Measurements from ENCODE around the gene ZNF587.
"Not testable (repeated sequence)": the region's sequence is repeated elsewhere in the genome, so short reads cannot be mapped to it uniquely, and the experiment has no call there.

ZNF587 gene

DNA sequence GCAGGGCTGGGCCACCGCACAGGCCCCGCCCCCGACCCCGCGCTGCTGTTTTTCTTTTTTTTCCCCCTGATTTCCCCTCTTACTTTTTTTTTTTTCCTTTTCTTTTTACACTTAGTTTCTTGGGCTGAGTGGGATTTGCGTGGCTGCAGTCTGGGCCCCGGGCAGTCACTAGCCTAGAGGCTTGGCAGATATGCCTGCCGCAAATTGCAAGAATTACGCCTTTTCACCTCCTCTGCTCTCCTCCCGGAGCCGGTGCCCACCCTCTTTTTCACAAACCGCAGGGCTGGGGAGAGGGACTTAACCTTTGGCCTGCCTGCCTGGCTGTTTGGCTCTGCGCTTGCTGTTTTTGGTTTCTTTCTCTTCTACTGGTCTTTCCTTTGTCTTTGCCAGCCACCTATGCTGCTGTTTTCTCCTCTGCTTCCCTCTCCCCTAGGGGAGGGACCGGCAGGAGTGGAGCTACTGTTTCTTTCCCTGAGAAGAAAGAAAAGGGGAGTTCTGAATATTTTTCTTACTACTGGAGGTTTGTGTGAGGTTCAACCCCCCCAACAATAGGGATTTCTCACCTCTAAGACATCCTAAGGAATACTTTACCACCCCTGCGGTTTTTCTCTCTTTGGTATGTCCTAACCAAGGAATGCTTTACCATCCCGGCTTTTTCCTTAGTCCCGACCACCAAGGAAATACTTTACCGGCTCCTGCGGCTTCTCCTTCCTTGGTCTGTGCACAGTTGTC lies 45.9 kb upstream of the ZNF587 start:
- Histone ChIP-seq H4K20me1 (ENCODE audit: insufficient read depth, low read length) (no peaks in the 10 kb centered on the region), H3K27ac (ENCODE audit: low read length) (no peak overlapping the region), H3K79me2 (ENCODE audit: insufficient read depth, low read length) (peaks cover 61% of the 10 kb centered on the region), H3K4me2 (ENCODE audit: insufficient read depth, low read length) (no peak overlapping the region), H3K9me3 (ENCODE audit: insufficient read depth, low read length, severe bottlenecking) (no peaks in the 10 kb centered on the region), H3K27me3 (ENCODE audit: insufficient read depth, low read length, poor library complexity) (no peaks in the 10 kb centered on the region), H3K36me3 (ENCODE audit: insufficient read depth, low read length) (peaks cover 34% of the 10 kb centered on the region), H3K4me1 (ENCODE audit: insufficient read depth, low read length) (no peaks in the 10 kb centered on the region), H3K9ac (ENCODE audit: low read depth, low read length) (no peak overlapping the region), H3K4me3 (ENCODE audit: low read depth in 1 of 2, low read length in 2 of 2) (no peak overlapping the region), H2AFZ (ENCODE audit: low read depth, low read length) (no peak overlapping the region)
- TF ChIP-seq EZH2 (IDR thresholded peaks at IDR 0.05; ENCODE audit: borderline replicate concordance, low read depth, low read length, severe bottlenecking): no peak
- DNase-seq (peak; percentile 18), ATAC-seq (ENCODE audit: insufficient read depth, low read depth) (no peak)

GRCh38 chr19:57807541-57807940 lies 42.1 kb upstream of the ZNF587 start:
- H3K36me3 ChIP-seq (ENCODE audit: insufficient read depth, low read length): peaks cover 53% of the 10 kb centered on the region
- H3K27me3 ChIP-seq (ENCODE audit: insufficient read depth, low read length, poor library complexity): no peaks in the 10 kb centered on the region
- no peak overlapping the region for H3K9ac ChIP-seq (ENCODE audit: low read depth, low read length)
- peaks cover 75% of the 10 kb centered on the region for H3K79me2 ChIP-seq (ENCODE audit: insufficient read depth, low read length)
- peaks cover 7% of the 10 kb centered on the region for H3K4me1 ChIP-seq (ENCODE audit: insufficient read depth, low read length)
- no peak overlapping the region for H3K27ac ChIP-seq (ENCODE audit: low read length)
- TF ChIP-seq CTCF (IDR thresholded peaks at IDR 0.05; ENCODE audit: borderline replicate concordance, extremely low read depth, low read length, poor library complexity, severe bottlenecking): no peak
- no peak for TF ChIP-seq EZH2 (IDR thresholded peaks at IDR 0.05; ENCODE audit: borderline replicate concordance, low read depth, low read length, severe bottlenecking)
- no peak overlapping the region for H2AFZ ChIP-seq (ENCODE audit: low read depth, low read length)
- H3K4me2 ChIP-seq (ENCODE audit: insufficient read depth, low read length): no peak overlapping the region
- H4K20me1 ChIP-seq (ENCODE audit: insufficient read depth, low read length): peaks cover under 1% of the 10 kb centered on the region; the same call in 1 of the 2 replicates
- no peak for DNase-seq
- H3K4me3 ChIP-seq (ENCODE audit: low read depth in 1 of 2, low read length in 2 of 2): no peak overlapping the region
- H3K9me3 ChIP-seq (ENCODE audit: insufficient read depth, low read length, severe bottlenecking): no peaks in the 10 kb centered on the region
- no peak for ATAC-seq (ENCODE audit: insufficient read depth, low read depth)

DNA sequence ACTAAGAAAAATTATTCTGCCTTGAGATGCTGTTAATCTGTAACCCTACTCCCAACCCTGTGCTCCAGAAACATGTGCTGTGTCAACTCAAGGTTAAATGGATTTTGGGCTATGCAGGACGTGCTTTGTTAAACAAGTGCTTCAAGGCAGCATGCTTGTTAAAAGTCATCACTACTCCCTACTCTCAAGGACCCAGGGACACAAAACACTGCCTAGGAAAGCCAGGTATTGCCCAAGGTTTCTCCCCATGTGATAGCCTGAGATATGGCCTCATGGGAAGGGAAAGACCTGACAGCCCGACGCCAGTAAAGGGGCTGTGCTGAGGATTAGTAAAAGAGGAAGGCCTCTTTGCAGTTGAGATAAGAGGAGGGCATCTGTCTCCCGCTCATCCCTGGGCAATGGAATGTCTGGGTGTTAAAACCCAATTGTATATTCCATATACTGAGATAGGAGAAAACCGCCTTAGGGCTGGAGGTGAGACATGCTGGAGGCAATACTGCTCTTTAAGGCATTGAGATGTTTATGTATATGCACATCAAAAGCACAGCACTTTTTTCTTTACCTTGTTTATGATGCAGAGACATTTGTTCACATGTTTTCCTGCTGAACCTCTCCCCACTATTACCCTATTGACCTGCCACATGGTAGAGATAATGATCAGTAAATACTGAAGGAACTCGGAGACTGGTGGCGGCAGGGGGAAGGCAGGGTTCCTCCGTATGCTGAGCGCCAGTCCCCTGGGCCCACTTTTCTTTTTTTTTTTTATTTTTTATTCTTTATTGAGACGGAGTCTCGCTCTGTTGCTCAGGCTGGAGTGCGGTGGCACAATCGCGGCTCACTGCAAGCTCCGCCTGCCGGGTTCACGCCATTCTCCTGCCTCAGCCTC lies 39.0 kb upstream of the ZNF587 start:
- not testable (repeated sequence) for H3K4me2 ChIP-seq (ENCODE audit: insufficient read depth, low read length); H3K27me3 ChIP-seq (ENCODE audit: insufficient read depth, low read length, poor library complexity); H3K27ac ChIP-seq (ENCODE audit: low read length); H4K20me1 ChIP-seq (ENCODE audit: insufficient read depth, low read length); H3K9me3 ChIP-seq (ENCODE audit: insufficient read depth, low read length, severe bottlenecking); H3K4me3 ChIP-seq (ENCODE audit: low read depth in 1 of 2, low read length in 2 of 2); ATAC-seq (ENCODE audit: insufficient read depth, low read depth); DNase-seq; H3K9ac ChIP-seq (ENCODE audit: low read depth, low read length); H2AFZ ChIP-seq (ENCODE audit: low read depth, low read length)
- peaks cover 28% of the 10 kb centered on the region for H3K4me1 ChIP-seq (ENCODE audit: insufficient read depth, low read length)
- H3K36me3 ChIP-seq (ENCODE audit: insufficient read depth, low read length): peaks cover 53% of the 10 kb centered on the region
- peaks cover 72% of the 10 kb centered on the region for H3K79me2 ChIP-seq (ENCODE audit: insufficient read depth, low read length)

DNA sequence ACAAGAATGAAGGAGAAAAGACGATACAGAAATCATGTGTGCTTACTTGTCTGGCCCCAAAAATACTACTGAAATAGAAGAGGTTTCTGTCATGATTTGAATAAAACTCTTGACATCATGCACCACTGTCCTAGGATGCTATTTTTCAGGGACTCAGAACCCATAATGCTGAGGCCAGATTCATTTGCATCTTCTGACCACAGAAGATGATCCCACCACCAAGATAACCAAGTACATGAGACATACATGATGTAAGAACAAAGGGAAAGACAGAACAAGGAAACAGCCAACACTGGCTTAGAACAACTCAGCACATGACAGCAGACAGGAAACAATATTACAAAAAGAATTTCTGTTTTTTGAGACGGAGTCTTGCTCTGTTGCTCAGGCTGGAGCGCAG lies 37.4 kb upstream of the ZNF587 start:
- no peak overlapping the region for H3K4me3 ChIP-seq (ENCODE audit: low read depth in 1 of 2, low read length in 2 of 2)
- peaks cover 44% of the 10 kb centered on the region for H3K36me3 ChIP-seq (ENCODE audit: insufficient read depth, low read length)
- H3K27ac ChIP-seq (ENCODE audit: low read length): no peak overlapping the region
- no peak for ATAC-seq (ENCODE audit: insufficient read depth, low read depth)
- peaks cover 28% of the 10 kb centered on the region for H3K4me1 ChIP-seq (ENCODE audit: insufficient read depth, low read length)
- H3K9ac ChIP-seq (ENCODE audit: low read depth, low read length): no peak overlapping the region
- DNase-seq: no peak
- no peaks in the 10 kb centered on the region for H3K27me3 ChIP-seq (ENCODE audit: insufficient read depth, low read length, poor library complexity)
- peaks cover 7% of the 10 kb centered on the region; the same call in 1 of the 2 replicates for H4K20me1 ChIP-seq (ENCODE audit: insufficient read depth, low read length)
- peaks cover 60% of the 10 kb centered on the region for H3K79me2 ChIP-seq (ENCODE audit: insufficient read depth, low read length)
- H3K9me3 ChIP-seq (ENCODE audit: insufficient read depth, low read length, severe bottlenecking): no peaks in the 10 kb centered on the region
- TF ChIP-seq CTCF (IDR thresholded peaks at IDR 0.05; ENCODE audit: borderline replicate concordance, extremely low read depth, low read length, poor library complexity, severe bottlenecking) (no peak), EZH2 (IDR thresholded peaks at IDR 0.05; ENCODE audit: borderline replicate concordance, low read depth, low read length, severe bottlenecking) (no peak)
- H2AFZ ChIP-seq (ENCODE audit: low read depth, low read length): no peak overlapping the region
- peak overlapping the region; percentile 39; the same call in 1 of the 2 replicates for H3K4me2 ChIP-seq (ENCODE audit: insufficient read depth, low read length)

DNA sequence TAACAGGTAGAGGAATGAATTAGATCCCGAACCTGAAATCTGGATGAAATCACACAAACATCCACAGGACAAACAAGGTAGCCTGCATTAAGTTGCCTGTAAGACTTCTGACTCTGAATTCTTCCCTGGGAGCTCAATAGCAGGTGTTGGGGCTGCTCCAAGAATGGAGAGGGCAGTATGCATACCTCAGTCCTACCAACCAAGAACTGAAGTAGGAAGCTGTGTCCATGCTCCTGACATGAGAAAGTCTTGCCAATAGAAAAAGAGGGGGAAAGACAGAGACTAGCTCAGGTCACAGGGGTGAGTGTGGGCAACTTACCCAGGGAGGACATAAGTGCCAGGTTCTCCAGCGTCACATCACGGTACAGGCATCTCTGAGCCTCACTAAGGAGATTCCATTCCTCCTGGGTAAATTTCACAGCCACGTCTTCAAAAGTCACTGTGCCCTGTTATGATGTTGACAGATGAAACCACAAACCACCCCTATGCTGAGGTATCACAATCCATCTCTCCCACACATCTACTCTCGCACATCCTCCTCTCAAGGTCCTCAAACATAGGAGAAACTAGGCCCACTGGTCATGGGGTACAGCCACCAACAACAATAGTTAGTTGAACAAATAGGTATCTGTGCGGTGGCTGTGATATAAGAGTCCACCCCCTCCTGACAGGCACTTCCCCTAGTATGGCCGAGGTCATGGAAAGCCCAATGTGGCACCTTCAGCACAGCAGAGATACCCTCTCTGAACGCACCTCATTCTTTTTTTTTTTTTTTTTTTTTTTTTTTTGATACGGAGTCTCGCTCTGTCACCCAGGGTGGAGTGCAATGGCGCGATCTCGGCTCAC lies 36.5 kb upstream of the ZNF587 start:
- Histone ChIP-seq H3K4me2 (ENCODE audit: insufficient read depth, low read length) (peak overlapping the region; percentile 91), H3K27ac (ENCODE audit: low read length) (peak overlapping the region; percentile 4; the same call in 1 of the 2 replicates), H3K36me3 (ENCODE audit: insufficient read depth, low read length) (peaks cover 35% of the 10 kb centered on the region), H3K79me2 (ENCODE audit: insufficient read depth, low read length) (peaks cover 53% of the 10 kb centered on the region), H3K9ac (ENCODE audit: low read depth, low read length) (0 out of 2 replicates have a peak overlapping the region, but pooled peaks have one; percentile 63), H3K4me3 (ENCODE audit: low read depth in 1 of 2, low read length in 2 of 2) (peak overlapping the region in 1 of 2 experiments; percentile 69; a peak in 1 of 4 replicates), H3K4me1 (ENCODE audit: insufficient read depth, low read length) (peaks cover 31% of the 10 kb centered on the region)
- H3K27me3 ChIP-seq (ENCODE audit: insufficient read depth, low read length, poor library complexity); H3K9me3 ChIP-seq (ENCODE audit: insufficient read depth, low read length, severe bottlenecking); H4K20me1 ChIP-seq (ENCODE audit: insufficient read depth, low read length); H2AFZ ChIP-seq (ENCODE audit: low read depth, low read length); DNase-seq: not testable (repeated sequence)
- 0 out of 3 replicates have a peak, but pooled peaks have one; percentile 15 for ATAC-seq (ENCODE audit: insufficient read depth, low read depth)
